Amniotic stem cell (primary cell): ENCODE measurements around the gene SNX11.

Experiments used
- DNase-seq: peaks from one replicate; lab custom pipeline; 2025; lab: John Stamatoyannopoulos, UW

The SNX11 gene

GRCh38 chr17:48100160-48100559 is 7.4 kb upstream of the SNX11 start:
- DNase-seq, result peak; percentile 30

- no peak for DNase-seq
Observed at GRCh38 chr17:48100591-48101011, 7.0 kb upstream of the SNX11 start.

- peak; percentile 70 for DNase-seq
Observed at GRCh38 chr17:48101012-48101720, 6.4 kb upstream of the SNX11 start, which contains the start of gene CBX1. Gene CBX1, minus strand, starts transcription at chr17:48101478. Its CDS starts 24,474 bp downstream, at chr17:48077004.

- DNase-seq, result no peak
Observed at GRCh38 chr17:48102043-48102750, 5.4 kb upstream of the SNX11 start.

GRCh38 chr17:48102798-48103715 is 4.5 kb upstream of the SNX11 start:
- no peak for DNase-seq

GRCh38 chr17:48104440-48104839 is 3.1 kb upstream of the SNX11 start:
- no peak for DNase-seq

GRCh38 chr17:48106802-48107136 is 797 bp upstream of the SNX11 start:
- DNase-seq, result no peak

GRCh38 chr17:48110761-48111160 is 3.2 kb downstream of the SNX11 start:
- no peak for DNase-seq

- DNase-seq, result no peak
Observed at GRCh38 chr17:48111937-48112241, 4.3 kb downstream of the SNX11 start.

- DNase-seq, result no peak
Observed at GRCh38 chr17:48113201-48113676, 5.7 kb downstream of the SNX11 start.

- no peak for DNase-seq
Observed at GRCh38 chr17:48121923-48122664, 14.5 kb downstream of the SNX11 start.

GRCh38 chr17:48122665-48123045 is 15.1 kb downstream of the SNX11 start:
- no peak for DNase-seq

- no peak for DNase-seq
Observed at GRCh38 chr17:48123111-48123510, 15.5 kb downstream of the SNX11 start.

- DNase-seq, result no peak
Observed at GRCh38 chr17:48123776-48124388, 16.3 kb downstream of the SNX11 start.

- DNase-seq, result no peak
Observed at GRCh38 chr17:48125829-48126531, 18.4 kb downstream of the SNX11 start.

GRCh38 chr17:48126532-48126850 is 18.9 kb downstream of the SNX11 start:
- no peak for DNase-seq

- DNase-seq, result no peak
Observed at GRCh38 chr17:48127371-48128051, 19.9 kb downstream of the SNX11 start.

- DNase-seq, result no peak
Observed at GRCh38 chr17:48128400-48128799, 20.8 kb downstream of the SNX11 start.

- no peak for DNase-seq
Observed at GRCh38 chr17:48129981-48130380, 22.4 kb downstream of the SNX11 start.

- DNase-seq, result peak; percentile 57
Observed at GRCh38 chr17:48131216-48131824, 23.8 kb downstream of the SNX11 start.
